HG03575 (cell line): ENCODE results near the gene SLC45A3.

Source experiments
- ATAC-seq: cut with Tn5 transposase; IDR thresholded peaks from one replicate; pipeline ENCODE4 v1.9.1; 2021; ENCODE audit not compliant: unreplicated experiment, insufficient number of reproducible peaks, low FRiP score; ENCODE audit errors: extremely low read depth

The SLC45A3 gene

GRCh38 chr1:205703072-205703471 is 22.8 kb upstream of the SLC45A3 start:
- no peak for ATAC-seq

GRCh38 chr1:205701891-205702290 is 21.6 kb upstream of the SLC45A3 start:
- no peak for ATAC-seq

- ATAC-seq: no peak
Observed at GRCh38 chr1:205701420-205701819, 21.1 kb upstream of the SLC45A3 start.

GRCh38 chr1:205700865-205701401 is 20.6 kb upstream of the SLC45A3 start:
- ATAC-seq: no peak

GRCh38 chr1:205699416-205699815 is 19.1 kb upstream of the SLC45A3 start:
- no peak for ATAC-seq

GRCh38 chr1:205698921-205699320 is 18.6 kb upstream of the SLC45A3 start:
- no peak for ATAC-seq

- no peak for ATAC-seq
Observed at GRCh38 chr1:205693421-205693991, 13.2 kb upstream of the SLC45A3 start.

GRCh38 chr1:205692423-205692822 is 12.1 kb upstream of the SLC45A3 start:
- ATAC-seq: no peak

GRCh38 chr1:205690122-205690756 is 9.9 kb upstream of the SLC45A3 start:
- ATAC-seq: no peak

- no peak for ATAC-seq
Observed at GRCh38 chr1:205689479-205689878, 9.2 kb upstream of the SLC45A3 start.

GRCh38 chr1:205688171-205689080 is 8.1 kb upstream of the SLC45A3 start:
- ATAC-seq: no peak

- ATAC-seq: no peak
Observed at GRCh38 chr1:205687242-205687641, 6.9 kb upstream of the SLC45A3 start.

GRCh38 chr1:205681364-205681763 is 1.1 kb upstream of the SLC45A3 start:
- ATAC-seq: no peak

- no peak for ATAC-seq
Observed at GRCh38 chr1:205678286-205679111, 1.8 kb downstream of the SLC45A3 start.

GRCh38 chr1:205677167-205677566 is 3.1 kb downstream of the SLC45A3 start:
- ATAC-seq: no peak

GRCh38 chr1:205676597-205676996 is 3.7 kb downstream of the SLC45A3 start:
- no peak for ATAC-seq

GRCh38 chr1:205676002-205676401 is 4.3 kb downstream of the SLC45A3 start:
- ATAC-seq: no peak

- no peak for ATAC-seq
Observed at GRCh38 chr1:205675247-205675646, 5.1 kb downstream of the SLC45A3 start.

- no peak for ATAC-seq
Observed at GRCh38 chr1:205672970-205673369, 7.3 kb downstream of the SLC45A3 start.
